HUES64 (cell line): ENCODE measurements around the gene TRAF6.

ENCODE experiments used
- H3K27ac ChIP-seq: 2 replicates; pipeline ENCODE4 v1.7.0; 2013; ENCODE audit warnings: low read depth, low read length, inconsistent platforms
- H3K27me3 ChIP-seq: 2 replicates; pipeline ENCODE4 v1.6.1; 2013; ENCODE audit warnings: mild to moderate bottlenecking, low read length; ENCODE audit not compliant: insufficient read depth
- H3K36me3 ChIP-seq: 2 replicates; pipeline ENCODE4 v1.6.1; 2013; ENCODE audit warnings: mild to moderate bottlenecking, low read length; ENCODE audit not compliant: insufficient read depth
- H3K4me1 ChIP-seq: 2 replicates; pipeline ENCODE4 v1.6.1; 2013; ENCODE audit warnings: mild to moderate bottlenecking, low read length, moderate library complexity; ENCODE audit not compliant: insufficient read depth
- H3K4me3 ChIP-seq: 2 replicates; pipeline ENCODE4 v1.5.1; 2013; ENCODE audit warnings: mild to moderate bottlenecking, low read length, moderate library complexity
- H3K9ac ChIP-seq: 2 replicates; pipeline ENCODE4 v1.6.1; 2013; ENCODE audit warnings: mild to moderate bottlenecking, low read depth, low read length
- H3K9me3 ChIP-seq: 2 replicates; pipeline ENCODE4 v1.6.1; 2013; ENCODE audit warnings: low read depth, low read length; ENCODE audit not compliant: insufficient read depth
- WGBS: fragments of 150-250, 120-280 bp; methylation state at CpG from one replicate; pipeline ENCODE4 v1.1.7; 2013; ENCODE audit warnings: missing lambda C conversion rate; 5-methylcytosine and 5-hydroxymethylcytosine counted together

Gene TRAF6

GRCh38 chr11:36469881-36470802 is 39.9 kb downstream of the TRAF6 start:
- no peaks in the 10 kb centered on the region for H3K36me3 ChIP-seq
- H3K4me1 ChIP-seq = no peaks in the 10 kb centered on the region
- no peak overlapping the region for H3K4me3 ChIP-seq
- no peak overlapping the region for H3K9ac ChIP-seq
- H3K27ac ChIP-seq = no peak overlapping the region
- no peaks in the 10 kb centered on the region for H3K27me3 ChIP-seq
- H3K9me3 ChIP-seq = no peaks in the 10 kb centered on the region
- WGBS = 96% methylated on average over 5 of the region's 5 CpGs

GRCh38 chr11:36469063-36469462 is 41.0 kb downstream of the TRAF6 start:
- Histone ChIP-seq H3K4me3 (no peak overlapping the region), H3K4me1 (no peaks in the 10 kb centered on the region), H3K9me3 (no peaks in the 10 kb centered on the region), H3K27me3 (no peaks in the 10 kb centered on the region), H3K9ac (no peak overlapping the region), H3K27ac (no peak overlapping the region), H3K36me3 (no peaks in the 10 kb centered on the region)
- 53% methylated on average over 2 of the region's 2 CpGs for WGBS

- Histone ChIP-seq H3K27me3 (no peaks in the 10 kb centered on the region), H3K9me3 (no peaks in the 10 kb centered on the region), H3K4me3 (no peak overlapping the region), H3K36me3 (no peaks in the 10 kb centered on the region), H3K9ac (no peak overlapping the region), H3K4me1 (no peaks in the 10 kb centered on the region), H3K27ac (no peak overlapping the region)
- 76% methylated on average over 1 of the region's 1 CpG for WGBS
Observed at GRCh38 chr11:36467916-36468315, 42.2 kb downstream of the TRAF6 start.

GRCh38 chr11:36467012-36467411 is 43.1 kb downstream of the TRAF6 start:
- no peaks in the 10 kb centered on the region for H3K36me3 ChIP-seq
- H3K4me3 ChIP-seq = no peak overlapping the region
- no peaks in the 10 kb centered on the region for H3K9me3 ChIP-seq
- no peak overlapping the region for H3K27ac ChIP-seq
- 94% methylated on average over 3 of the region's 3 CpGs for WGBS
- H3K4me1 ChIP-seq = no peaks in the 10 kb centered on the region
- H3K9ac ChIP-seq = no peak overlapping the region
- no peaks in the 10 kb centered on the region for H3K27me3 ChIP-seq

GRCh38 chr11:36465449-36466163 is 44.5 kb downstream of the TRAF6 start:
- Histone ChIP-seq H3K27ac (no peak overlapping the region), H3K4me1 (no peaks in the 10 kb centered on the region), H3K4me3 (no peak overlapping the region), H3K27me3 (no peaks in the 10 kb centered on the region), H3K9ac (no peak overlapping the region), H3K36me3 (no peaks in the 10 kb centered on the region), H3K9me3 (no peaks in the 10 kb centered on the region)
- WGBS = 94% methylated on average over 4 of the region's 4 CpGs

- WGBS = no CpG with 5 or more reads among the region's 3 CpGs
- Histone ChIP-seq H3K4me1 (peaks cover 8% of the 10 kb centered on the region), H3K4me3 (no peak overlapping the region), H3K36me3 (no peaks in the 10 kb centered on the region), H3K27ac (no peak overlapping the region), H3K9ac (no peak overlapping the region), H3K9me3 (no peaks in the 10 kb centered on the region), H3K27me3 (no peaks in the 10 kb centered on the region)
Observed at GRCh38 chr11:36464720-36465119, 45.4 kb downstream of the TRAF6 start.

- no peaks in the 10 kb centered on the region for H3K27me3 ChIP-seq
- no peak overlapping the region for H3K27ac ChIP-seq
- WGBS = 80% methylated on average over 3 of the region's 3 CpGs
- peaks cover 8% of the 10 kb centered on the region for H3K4me1 ChIP-seq
- no peaks in the 10 kb centered on the region for H3K36me3 ChIP-seq
- no peaks in the 10 kb centered on the region for H3K9me3 ChIP-seq
- H3K9ac ChIP-seq = no peak overlapping the region
- no peak overlapping the region for H3K4me3 ChIP-seq
Observed at GRCh38 chr11:36463781-36464180, 46.3 kb downstream of the TRAF6 start.

GRCh38 chr11:36462321-36462720 is 47.8 kb downstream of the TRAF6 start:
- peaks cover 8% of the 10 kb centered on the region for H3K4me1 ChIP-seq
- H3K27me3 ChIP-seq = no peaks in the 10 kb centered on the region
- no peak overlapping the region for H3K4me3 ChIP-seq
- no peaks in the 10 kb centered on the region for H3K9me3 ChIP-seq
- no peak overlapping the region for H3K27ac ChIP-seq
- 96% methylated on average over 15 of the region's 15 CpGs for WGBS
- H3K9ac ChIP-seq = no peak overlapping the region
- no peaks in the 10 kb centered on the region for H3K36me3 ChIP-seq

GRCh38 chr11:36460220-36460619 is 49.9 kb downstream of the TRAF6 start:
- Histone ChIP-seq H3K27me3 (no peaks in the 10 kb centered on the region), H3K9me3 (no peaks in the 10 kb centered on the region), H3K36me3 (peaks cover 2% of the 10 kb centered on the region; the same call in 1 of the 2 replicates), H3K4me3 (no peak overlapping the region), H3K27ac (no peak overlapping the region), H3K4me1 (peaks cover 18% of the 10 kb centered on the region), H3K9ac (no peak overlapping the region)
- WGBS = 77% methylated on average over 7 of the region's 10 CpGs

- H3K9ac ChIP-seq = no peak overlapping the region
- peaks cover 2% of the 10 kb centered on the region; the same call in 1 of the 2 replicates for H3K36me3 ChIP-seq
- peaks cover 30% of the 10 kb centered on the region for H3K4me1 ChIP-seq
- H3K27me3 ChIP-seq = no peaks in the 10 kb centered on the region
- no peak overlapping the region for H3K27ac ChIP-seq
- H3K9me3 ChIP-seq = no peaks in the 10 kb centered on the region
- 92% methylated on average over 7 of the region's 7 CpGs for WGBS
- no peak overlapping the region for H3K4me3 ChIP-seq
Observed at GRCh38 chr11:36459046-36459445, 51.0 kb downstream of the TRAF6 start.

- H3K9me3 ChIP-seq = no peaks in the 10 kb centered on the region
- no peaks in the 10 kb centered on the region for H3K27me3 ChIP-seq
- no peak overlapping the region for H3K27ac ChIP-seq
- H3K36me3 ChIP-seq = peaks cover 2% of the 10 kb centered on the region; the same call in 1 of the 2 replicates
- no peak overlapping the region for H3K9ac ChIP-seq
- 90% methylated on average over 7 of the region's 8 CpGs for WGBS
- H3K4me1 ChIP-seq = peaks cover 30% of the 10 kb centered on the region
- no peak overlapping the region for H3K4me3 ChIP-seq
Observed at GRCh38 chr11:36458129-36458915, 51.8 kb downstream of the TRAF6 start.
